Uterus (tissue), 2 donors: ENCODE data around the gene TYW3.

Source experiments
- CTCF ChIP-seq, 4 experiments: fragments of 200-600 bp in 2 of 4; fragments of 450-650 bp in 2 of 4; sonication (generic) in 2 of 4; IDR thresholded peaks; one replicate each; pipeline ENCODE4 v1.5.1; 2016 to 2019; ENCODE audit warnings: antibody characterized with exemption in 4 of 4, mild to moderate bottlenecking in 2 of 4, moderate library complexity in 1 of 4
- POLR2A ChIP-seq, 2 donors: fragments of 450-650 bp; IDR thresholded peaks; one replicate each; pipeline ENCODE4 v1.6.1; 2016; ENCODE audit warnings: antibody characterized with exemption in 2 of 2, mild to moderate bottlenecking in 1 of 2, moderate library complexity in 1 of 2

GRCh38 chr1:74713849-74714248 lies 19.1 kb upstream of the TYW3 start:
- TF ChIP-seq CTCF (IDR thresholded peaks at IDR 0.05): no peak
- no peak for TF ChIP-seq POLR2A (IDR thresholded peaks at IDR 0.05)
